Erythroblast (primary cell): ENCODE data around the gene PTPRB.

Experiments
- GATA1 ChIP-seq: IDR thresholded peaks from 2 replicates; pipeline ENCODE4 v1.6.1; 2011; ENCODE audit warnings: low read depth, mild to moderate bottlenecking, control low read depth, low read length, moderate library complexity
- POLR2A ChIP-seq: IDR thresholded peaks from 2 replicates; pipeline ENCODE4 v1.6.1; 2011; ENCODE audit warnings: mild to moderate bottlenecking, low read length

DNA sequence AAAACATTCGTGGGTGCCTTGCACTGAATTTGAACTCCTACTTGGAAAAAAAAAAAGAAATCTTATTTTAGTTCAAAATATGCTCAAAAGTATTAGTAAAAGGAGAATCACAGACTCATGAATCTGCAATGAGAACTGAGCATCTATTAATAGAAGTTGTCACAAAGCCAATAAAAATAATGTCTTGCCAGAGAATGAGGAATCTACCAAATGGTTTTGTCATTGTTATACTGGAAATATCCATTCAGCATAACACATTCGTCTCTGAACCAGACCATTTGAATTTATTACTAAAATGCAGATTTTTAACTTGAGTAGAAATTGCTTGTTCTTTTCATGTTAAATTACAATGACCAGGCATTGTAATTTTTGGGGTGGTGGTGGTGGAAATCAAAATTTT lies 11.6 kb upstream of the PTPRB start:
- TF ChIP-seq POLR2A (no peak), GATA1 (no peak)
